ENCODE results near the gene CCDC174.

The CCDC174 gene

DNA sequence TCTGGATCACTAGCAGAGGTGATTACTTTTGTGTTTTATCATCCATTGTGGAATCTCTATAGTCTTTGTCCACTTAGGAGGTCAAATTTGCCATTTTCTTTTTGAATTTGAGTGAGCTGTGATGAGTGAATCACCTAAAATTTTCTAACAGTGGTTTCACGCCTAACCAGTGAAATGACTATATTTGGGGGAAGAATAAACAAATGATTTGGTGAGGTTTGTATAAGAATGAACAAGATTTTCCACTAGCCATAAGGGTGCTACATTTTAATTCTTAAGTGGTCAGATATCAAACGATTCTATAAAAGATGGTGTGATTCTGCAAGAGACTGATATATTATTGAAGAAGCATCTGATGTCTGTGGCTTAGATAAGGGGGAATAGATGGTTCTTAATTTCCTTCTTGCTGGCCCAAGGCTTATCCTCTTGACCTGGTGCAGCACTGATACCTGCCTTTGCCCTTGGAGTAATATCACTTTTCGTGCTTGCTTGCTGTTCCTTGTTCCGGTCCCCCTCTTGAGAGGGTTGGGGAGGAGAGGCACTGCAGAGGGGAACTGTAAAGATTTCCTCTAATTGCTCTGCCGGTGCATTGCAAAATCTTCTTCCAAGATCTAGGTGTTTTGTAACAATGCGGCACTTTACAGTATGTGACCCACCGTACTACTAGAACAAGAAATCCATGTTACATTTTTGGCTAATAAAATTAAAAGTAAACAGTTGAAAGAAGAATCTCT lies 37.9 kb downstream of the CCDC174 start:
- Histone ChIP-seq H3K9ac (ENCODE audit: low read depth, low read length) (no peak overlapping the region), H3K27me3 (ENCODE audit: control insufficient read depth, insufficient read depth, low read length) (no peaks in the 10 kb centered on the region), H3K4me3 (ENCODE audit: low read length) (no peak overlapping the region)

DNA sequence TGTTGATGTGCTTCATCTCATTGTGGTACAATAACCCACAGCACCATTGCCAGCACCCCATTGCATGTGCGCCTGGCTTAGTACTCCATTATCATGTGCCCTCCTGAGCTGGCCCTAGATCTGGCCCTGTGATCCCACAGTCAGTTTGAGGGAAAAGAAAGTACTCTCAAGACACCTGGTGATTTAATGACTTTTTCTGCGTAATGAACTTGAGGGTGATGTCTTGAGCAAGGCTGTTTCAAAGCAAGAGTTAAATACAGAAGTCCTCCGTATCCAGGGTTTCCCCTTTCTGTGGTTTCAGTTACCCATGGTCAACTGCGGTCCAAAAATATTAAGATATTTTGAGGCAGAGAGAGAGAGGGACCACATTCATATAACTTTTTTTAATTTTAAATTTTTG lies 39.7 kb downstream of the CCDC174 start:
- Histone ChIP-seq H3K4me2 (ENCODE audit: low read length) (no peak overlapping the region), H3K4me1 (ENCODE audit: control insufficient read depth, insufficient read depth, low read length) (no peaks in the 10 kb centered on the region), H3K9me3 (replicated peaks; ENCODE audit: low read length) (no peaks in the 10 kb centered on the region), H3K9ac (ENCODE audit: low read depth, low read length) (no peak overlapping the region), H3K36me3 (ENCODE audit: insufficient read depth, low read length) (no peaks in the 10 kb centered on the region), H3K4me3 (ENCODE audit: low read length) (no peak overlapping the region), H3K27me3 (ENCODE audit: control insufficient read depth, insufficient read depth, low read length) (no peaks in the 10 kb centered on the region)

More for the DNA sequence above, 37.9 kb downstream of the CCDC174 start:
- Histone ChIP-seq H3K4me1 (ENCODE audit: control insufficient read depth, insufficient read depth, low read length) (no peaks in the 10 kb centered on the region), H3K9me3 (replicated peaks; ENCODE audit: low read length) (no peaks in the 10 kb centered on the region), H3K36me3 (ENCODE audit: insufficient read depth, low read length) (no peaks in the 10 kb centered on the region), H3K4me2 (ENCODE audit: low read length) (no peak overlapping the region)

DNA sequence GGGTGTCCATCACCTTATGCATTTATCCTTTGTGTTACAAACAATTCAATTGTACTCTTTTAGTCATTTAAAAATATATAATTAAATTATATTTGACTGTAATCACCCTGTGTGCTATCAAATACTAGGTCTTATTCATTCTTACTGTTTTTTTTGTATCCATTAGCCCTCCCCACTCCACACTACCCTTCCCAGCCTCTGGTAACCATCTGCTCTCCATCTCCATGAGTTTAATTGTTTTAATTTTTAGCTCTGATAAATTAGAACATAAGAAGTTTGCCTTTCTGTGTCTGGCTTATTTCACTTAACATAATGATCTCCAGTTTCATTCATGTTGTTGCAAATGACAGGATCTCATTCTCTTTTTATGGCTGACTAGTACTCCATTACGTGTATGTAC lies 40.2 kb downstream of the CCDC174 start:
- no peak overlapping the region for H3K9ac ChIP-seq (ENCODE audit: low read depth, low read length)
- H3K4me3 ChIP-seq (ENCODE audit: low read length) = no peak overlapping the region
- no peaks in the 10 kb centered on the region for H3K27me3 ChIP-seq (ENCODE audit: control insufficient read depth, insufficient read depth, low read length)
- H3K9me3 ChIP-seq (replicated peaks; ENCODE audit: low read length) = no peaks in the 10 kb centered on the region
- H3K36me3 ChIP-seq (ENCODE audit: insufficient read depth, low read length) = no peaks in the 10 kb centered on the region
- H3K4me1 ChIP-seq (ENCODE audit: control insufficient read depth, insufficient read depth, low read length) = no peaks in the 10 kb centered on the region
- H3K4me2 ChIP-seq (ENCODE audit: low read length) = no peak overlapping the region

DNA sequence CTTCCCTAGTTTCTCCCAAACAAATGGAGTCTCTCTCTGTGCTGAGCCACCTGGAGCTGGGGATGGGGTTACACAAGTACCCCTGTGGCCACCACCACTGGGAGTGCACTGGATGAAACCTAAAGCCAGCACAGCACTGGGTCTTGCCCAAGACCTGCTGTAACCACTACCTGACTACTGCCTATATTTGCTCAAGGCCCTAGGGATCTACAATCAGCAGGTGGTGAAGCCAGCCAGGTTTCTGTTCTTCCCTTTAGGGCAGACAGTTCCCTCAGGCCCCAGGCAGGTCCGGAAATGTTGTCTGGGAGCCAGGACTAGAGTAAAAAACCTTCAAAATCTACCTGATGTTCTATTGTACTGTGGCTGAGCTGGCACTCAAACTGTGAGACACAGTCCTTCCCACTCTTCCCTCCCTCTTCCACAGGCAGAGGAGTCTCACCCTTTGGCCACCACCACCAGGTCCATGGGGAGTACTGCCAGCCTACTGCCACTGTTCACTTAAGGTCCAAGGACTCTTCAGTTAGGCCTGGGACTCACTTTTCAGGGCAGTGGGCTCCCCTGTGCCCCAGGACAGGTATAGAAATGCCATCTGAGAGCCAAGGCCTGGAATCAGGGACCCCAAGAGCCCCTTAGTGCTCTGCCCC lies 47.2 kb downstream of the CCDC174 start:
- Histone ChIP-seq H3K9ac (ENCODE audit: low read depth, low read length) (no peak overlapping the region), H3K9me3 (replicated peaks; ENCODE audit: low read length) (no peaks in the 10 kb centered on the region), H3K4me2 (ENCODE audit: low read length) (no peak overlapping the region)

DNA sequence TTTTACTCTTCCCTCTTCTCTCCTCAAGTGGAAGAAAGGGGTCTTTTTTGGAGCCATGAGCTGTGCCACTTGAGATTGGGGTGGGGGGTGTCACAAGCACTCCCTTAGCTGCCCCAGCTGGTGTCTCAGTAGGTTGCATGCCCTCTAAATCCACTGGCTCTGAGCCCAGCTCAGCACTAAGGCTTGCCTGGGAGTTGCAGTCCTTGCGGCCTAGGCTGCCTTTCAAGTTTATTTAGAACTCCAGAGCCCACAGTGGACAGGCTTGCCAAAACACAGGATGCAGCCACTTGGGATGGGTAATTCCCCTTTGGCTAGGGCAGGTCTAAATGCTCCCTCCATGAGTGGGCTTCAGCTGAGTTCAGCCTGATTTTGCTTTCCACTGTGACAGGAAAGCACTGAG lies 48.1 kb downstream of the CCDC174 start:
- Histone ChIP-seq H3K4me1 (ENCODE audit: control insufficient read depth, insufficient read depth, low read length) (no peaks in the 10 kb centered on the region), H3K4me2 (ENCODE audit: low read length) (no peak overlapping the region), H3K4me3 (ENCODE audit: low read length) (no peak overlapping the region), H3K9me3 (replicated peaks; ENCODE audit: low read length) (no peaks in the 10 kb centered on the region), H3K27me3 (ENCODE audit: control insufficient read depth, insufficient read depth, low read length) (no peaks in the 10 kb centered on the region), H3K9ac (ENCODE audit: low read depth, low read length) (no peak overlapping the region), H3K36me3 (ENCODE audit: insufficient read depth, low read length) (no peaks in the 10 kb centered on the region)

More for the DNA sequence above, 47.2 kb downstream of the CCDC174 start:
- Histone ChIP-seq H3K4me3 (ENCODE audit: low read length) (no peak overlapping the region), H3K27me3 (ENCODE audit: control insufficient read depth, insufficient read depth, low read length) (no peaks in the 10 kb centered on the region), H3K4me1 (ENCODE audit: control insufficient read depth, insufficient read depth, low read length) (no peaks in the 10 kb centered on the region), H3K36me3 (ENCODE audit: insufficient read depth, low read length) (no peaks in the 10 kb centered on the region)

DNA sequence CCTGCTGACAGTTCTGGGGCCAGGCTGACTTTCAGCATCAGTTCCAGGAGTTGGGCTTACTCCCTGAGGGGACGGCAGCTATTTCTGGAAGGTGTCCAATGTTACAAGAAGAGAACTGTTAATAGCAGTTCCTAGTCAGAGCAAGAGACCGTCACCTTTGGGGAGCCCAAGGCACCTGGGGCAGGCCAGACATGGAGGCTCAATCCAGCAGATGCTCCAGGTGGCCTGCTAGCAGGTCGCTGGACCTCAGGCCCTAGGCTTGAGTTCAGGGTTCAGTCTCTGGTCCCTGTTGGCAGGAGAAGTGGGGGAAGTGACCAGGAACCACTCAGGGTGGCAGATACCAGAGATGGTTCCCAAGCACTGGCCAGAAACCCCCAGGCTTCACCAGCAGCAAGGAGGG lies 49.3 kb downstream of the CCDC174 start:
- no peak overlapping the region for H3K4me2 ChIP-seq (ENCODE audit: low read length)
- H3K27me3 ChIP-seq (ENCODE audit: control insufficient read depth, insufficient read depth, low read length) = no peaks in the 10 kb centered on the region
- H3K9me3 ChIP-seq (replicated peaks; ENCODE audit: low read length) = no peaks in the 10 kb centered on the region
- H3K36me3 ChIP-seq (ENCODE audit: insufficient read depth, low read length) = no peaks in the 10 kb centered on the region
- H3K4me1 ChIP-seq (ENCODE audit: control insufficient read depth, insufficient read depth, low read length) = no peaks in the 10 kb centered on the region
- no peak overlapping the region for H3K9ac ChIP-seq (ENCODE audit: low read depth, low read length)
- no peak overlapping the region for H3K4me3 ChIP-seq (ENCODE audit: low read length)

DNA sequence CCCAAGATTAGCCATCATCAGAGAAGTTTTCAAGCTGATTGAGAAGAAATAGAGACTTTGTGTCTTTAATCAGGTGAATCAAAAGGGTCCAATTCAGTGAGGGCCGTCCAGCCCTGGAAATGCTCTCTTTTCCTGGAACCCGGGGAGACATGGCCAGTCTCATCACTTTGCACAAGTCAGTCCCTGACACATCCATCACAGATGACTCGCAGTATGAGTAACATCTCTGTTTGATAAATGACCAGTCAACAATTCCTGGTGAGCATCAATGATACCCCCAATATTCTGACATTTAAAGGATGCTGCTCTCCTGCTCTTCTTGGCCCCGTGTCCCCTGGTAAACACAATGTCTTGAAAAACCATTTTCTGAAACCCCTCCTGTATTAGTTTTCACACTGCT lies 50.1 kb downstream of the CCDC174 start:
- H3K4me1 ChIP-seq (ENCODE audit: control insufficient read depth, insufficient read depth, low read length) = no peaks in the 10 kb centered on the region
- no peaks in the 10 kb centered on the region for H3K9me3 ChIP-seq (replicated peaks; ENCODE audit: low read length)
- no peaks in the 10 kb centered on the region for H3K36me3 ChIP-seq (ENCODE audit: insufficient read depth, low read length)
- no peaks in the 10 kb centered on the region for H3K27me3 ChIP-seq (ENCODE audit: control insufficient read depth, insufficient read depth, low read length)
- no peak overlapping the region for H3K4me3 ChIP-seq (ENCODE audit: low read length)
- no peak overlapping the region for H3K9ac ChIP-seq (ENCODE audit: low read depth, low read length)
- no peak overlapping the region for H3K4me2 ChIP-seq (ENCODE audit: low read length)

DNA sequence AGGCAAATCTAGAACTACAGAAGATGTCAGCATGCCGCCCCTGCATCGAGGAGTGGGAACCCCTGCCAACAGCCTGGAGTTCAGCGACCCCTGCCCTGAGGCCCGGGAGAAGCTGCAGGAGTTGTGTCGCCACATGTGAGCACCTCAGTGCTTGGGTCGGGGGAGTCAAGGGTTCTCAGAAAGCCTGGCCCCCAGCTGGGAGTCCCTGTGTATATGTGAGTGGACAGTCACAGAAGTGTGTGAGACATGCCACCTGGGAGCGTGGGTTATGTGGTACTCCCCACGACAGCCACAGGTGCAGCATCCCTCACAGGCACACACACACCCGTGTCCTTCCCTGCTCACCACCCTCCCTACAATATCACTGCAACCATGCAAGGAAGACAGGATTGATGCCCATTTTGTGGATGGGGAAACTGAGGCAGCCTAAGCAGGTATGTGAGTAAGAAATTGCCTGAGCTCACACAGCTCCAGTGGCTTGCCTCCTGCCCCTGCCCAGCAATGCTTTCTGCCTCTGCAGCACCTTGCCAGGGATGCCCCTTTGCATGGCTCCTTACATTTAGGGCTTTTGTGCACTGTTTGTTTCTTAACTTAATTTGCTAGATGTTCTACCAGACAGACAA lies 51.7 kb downstream of the CCDC174 start:
- Histone ChIP-seq H3K27me3 (ENCODE audit: control insufficient read depth, insufficient read depth, low read length) (no peaks in the 10 kb centered on the region), H3K4me2 (ENCODE audit: low read length) (no peak overlapping the region), H3K9me3 (replicated peaks; ENCODE audit: low read length) (no peaks in the 10 kb centered on the region), H3K4me1 (ENCODE audit: control insufficient read depth, insufficient read depth, low read length) (no peaks in the 10 kb centered on the region), H3K9ac (ENCODE audit: low read depth, low read length) (no peak overlapping the region), H3K36me3 (ENCODE audit: insufficient read depth, low read length) (no peaks in the 10 kb centered on the region), H3K4me3 (ENCODE audit: low read length) (no peak overlapping the region)

DNA sequence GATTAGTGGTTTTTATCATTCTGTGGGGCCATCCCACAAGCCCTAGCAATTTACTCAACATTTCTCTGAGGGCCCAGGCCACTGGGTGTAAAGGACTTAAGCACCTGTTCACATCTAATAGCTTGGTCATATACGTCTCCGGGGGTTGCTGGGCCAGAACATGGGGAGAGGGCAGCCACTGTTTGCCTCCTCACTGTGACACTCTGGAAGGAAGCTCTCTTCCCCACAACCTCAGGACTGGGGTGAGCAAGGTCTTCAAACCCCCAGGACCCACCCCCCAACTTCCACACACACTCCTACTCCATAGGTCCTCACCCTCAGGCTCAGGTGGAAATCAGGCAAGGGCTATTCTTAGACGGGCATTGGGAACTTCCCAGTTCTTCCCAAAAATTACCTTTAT lies 52.2 kb downstream of the CCDC174 start:
- Histone ChIP-seq H3K27me3 (ENCODE audit: control insufficient read depth, insufficient read depth, low read length) (no peaks in the 10 kb centered on the region), H3K9ac (ENCODE audit: low read depth, low read length) (no peak overlapping the region), H3K4me2 (ENCODE audit: low read length) (no peak overlapping the region), H3K36me3 (ENCODE audit: insufficient read depth, low read length) (no peaks in the 10 kb centered on the region), H3K4me1 (ENCODE audit: control insufficient read depth, insufficient read depth, low read length) (no peaks in the 10 kb centered on the region), H3K9me3 (replicated peaks; ENCODE audit: low read length) (no peaks in the 10 kb centered on the region), H3K4me3 (ENCODE audit: low read length) (no peak overlapping the region)

DNA sequence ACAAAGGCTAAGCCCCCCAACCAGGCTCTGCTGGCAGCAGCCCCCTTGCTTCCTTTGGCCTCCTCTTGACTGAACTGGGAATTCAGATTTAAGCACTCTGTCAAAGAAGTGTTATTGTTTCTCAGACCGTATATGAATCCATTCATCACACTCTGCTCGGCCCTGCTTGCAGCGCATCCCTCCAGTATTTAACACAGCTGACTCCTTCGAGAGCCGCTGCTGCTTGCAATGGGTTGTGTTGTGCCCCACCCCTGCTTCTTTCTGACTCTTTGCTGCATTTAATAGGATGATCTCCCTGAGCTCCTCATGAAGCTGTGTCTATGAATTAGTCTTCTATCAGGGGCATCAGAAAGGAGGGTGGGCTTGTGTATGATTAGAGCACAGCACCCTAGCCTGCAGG lies 54.5 kb downstream of the CCDC174 start:
- no peaks in the 10 kb centered on the region for H3K9me3 ChIP-seq (replicated peaks; ENCODE audit: low read length)
- no peaks in the 10 kb centered on the region for H3K36me3 ChIP-seq (ENCODE audit: insufficient read depth, low read length)
- no peak overlapping the region for H3K4me2 ChIP-seq (ENCODE audit: low read length)
- no peak overlapping the region for H3K4me3 ChIP-seq (ENCODE audit: low read length)
- no peaks in the 10 kb centered on the region for H3K27me3 ChIP-seq (ENCODE audit: control insufficient read depth, insufficient read depth, low read length)
- H3K9ac ChIP-seq (ENCODE audit: low read depth, low read length) = no peak overlapping the region
- no peaks in the 10 kb centered on the region for H3K4me1 ChIP-seq (ENCODE audit: control insufficient read depth, insufficient read depth, low read length)

DNA sequence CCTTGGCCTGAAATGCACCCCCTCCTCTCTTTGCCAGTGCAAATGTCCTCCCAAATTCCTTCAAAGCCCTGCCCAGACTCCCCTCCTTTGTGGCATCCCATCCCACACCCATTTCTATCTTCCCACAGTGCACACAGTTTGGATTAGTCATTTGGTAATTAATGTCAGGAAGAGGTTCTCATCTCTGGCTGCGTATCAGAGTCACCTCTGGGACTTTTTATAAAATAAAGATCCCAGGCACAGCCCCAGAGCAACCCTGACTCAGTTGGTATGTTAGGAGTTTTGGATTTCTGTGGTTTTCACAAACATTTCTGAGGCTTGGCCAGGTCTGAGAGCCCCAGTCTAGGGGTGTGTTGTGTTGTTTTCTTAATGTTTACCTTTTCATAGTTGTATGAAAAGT lies 65.0 kb downstream of the CCDC174 start:
- Histone ChIP-seq H3K4me1 (ENCODE audit: control insufficient read depth, insufficient read depth, low read length) (no peaks in the 10 kb centered on the region), H3K9ac (ENCODE audit: low read depth, low read length) (no peak overlapping the region), H3K9me3 (replicated peaks; ENCODE audit: low read length) (no peaks in the 10 kb centered on the region), H3K27me3 (ENCODE audit: control insufficient read depth, insufficient read depth, low read length) (no peaks in the 10 kb centered on the region), H3K4me2 (ENCODE audit: low read length) (no peak overlapping the region), H3K4me3 (ENCODE audit: low read length) (no peak overlapping the region), H3K36me3 (ENCODE audit: insufficient read depth, low read length) (no peaks in the 10 kb centered on the region)

DNA sequence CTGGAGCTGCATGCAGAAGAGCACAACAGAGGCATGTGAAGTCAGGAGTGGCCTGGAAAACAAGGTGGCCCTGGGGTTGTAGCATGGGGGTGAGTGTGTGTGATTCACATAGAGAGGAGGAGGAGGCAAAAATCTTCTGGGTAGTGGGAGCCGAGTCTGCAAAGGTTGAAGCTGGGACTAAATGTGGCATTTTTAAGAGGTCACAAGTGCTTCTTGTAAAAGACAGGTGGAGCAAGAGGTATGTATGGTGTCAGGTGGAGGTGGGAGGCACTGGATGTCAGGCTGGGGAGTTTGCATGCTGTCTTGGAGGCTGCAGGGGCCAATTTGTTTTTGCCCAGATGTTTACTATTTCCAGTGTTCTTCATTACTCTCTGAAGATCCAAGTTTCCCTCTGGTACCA lies 65.7 kb downstream of the CCDC174 start:
- no peaks in the 10 kb centered on the region for H3K27me3 ChIP-seq (ENCODE audit: control insufficient read depth, insufficient read depth, low read length)
- no peaks in the 10 kb centered on the region for H3K9me3 ChIP-seq (replicated peaks; ENCODE audit: low read length)

More for the DNA sequence above, 65.7 kb downstream of the CCDC174 start:
- Histone ChIP-seq H3K4me2 (ENCODE audit: low read length) (no peak overlapping the region), H3K36me3 (ENCODE audit: insufficient read depth, low read length) (no peaks in the 10 kb centered on the region), H3K4me1 (ENCODE audit: control insufficient read depth, insufficient read depth, low read length) (no peaks in the 10 kb centered on the region), H3K9ac (ENCODE audit: low read depth, low read length) (no peak overlapping the region), H3K4me3 (ENCODE audit: low read length) (no peak overlapping the region)
